T-cell (primary cell): ENCODE measurements around the gene PRPSAP1. TPM values are rescaled to one million over a fixed set of nuclear protein-coding genes. Genes with fewer than 3 reads are reported as not detected.

Experiments
- ATAC-seq, 4 experiments: fragments of 200-7000 bp in 3 of 4; fragments of 150-1000 bp in 1 of 4; cut with Tn5 transposase; replicated peaks in 1 of 4; 1 replicate in 3 of 4; 2 replicates in 1 of 4; pipeline ENCODE4 v1.10.0; 2021; ENCODE audit warnings: moderate library complexity in 3 of 4, mild to moderate bottlenecking in 2 of 4, moderate number of reproducible peaks in 1 of 4
- CTCF ChIA-PET, 2 donors: fragments of 300-600 bp; sonication (Branson Sonifier 250); formaldehyde crosslinking; loops; one replicate each; lab custom pipeline; 2022; ENCODE audit warnings: antibody characterized with exemption in 2 of 2; lab: Charles Lee
- POLR2A ChIA-PET, 2 donors: fragments of 300-600 bp; sonication (Branson Sonifier 250); formaldehyde crosslinking; loops; one replicate each; lab custom pipeline; 2022; ENCODE audit warnings: antibody characterized with exemption in 2 of 2; lab: Charles Lee
- DNase-seq, 35 experiments: peaks; one replicate each; pipeline versions ENCODE4 v3.0.0 to v3.0.0-alpha.2; 2013 to 2023
- H3K27ac ChIP-seq: one replicate; pipeline ENCODE4 v1.5.1; 2013; ENCODE audit warnings: low read length
- H3K27me3 ChIP-seq, 2 experiments: replicated peaks in 1 of 2; 1 replicate in 1 of 2; 2 replicates in 1 of 2; pipeline versions ENCODE4 v1.6.1 to v1.7.0; 2013; ENCODE audit warnings: low read length in 1 of 2, mixed read lengths in 1 of 2; ENCODE audit not compliant: control insufficient read depth in 2 of 2, insufficient read depth in 2 of 2; ENCODE audit errors: extremely low read depth in 1 of 2
- H3K36me3 ChIP-seq, 2 donors: 1 replicate in 1 of 2; 2 replicates in 1 of 2; pipeline versions ENCODE4 v1.6.1 to v1.7.0; 2013; ENCODE audit warnings: low read length in 1 of 2; ENCODE audit not compliant: control insufficient read depth in 2 of 2, insufficient read depth in 1 of 2; ENCODE audit errors: extremely low read depth in 1 of 2
- H3K4me1 ChIP-seq, 2 experiments: 1 replicate in 1 of 2; 2 replicates in 1 of 2; pipeline versions ENCODE4 v1.6.1 to v1.7.0; 2013; ENCODE audit warnings: low read length in 2 of 2, mixed read lengths in 1 of 2; ENCODE audit not compliant: insufficient read depth in 2 of 2, control insufficient read depth in 1 of 2; ENCODE audit errors: extremely low read depth in 1 of 2
- H3K4me3 ChIP-seq, 2 donors: 1 replicate in 1 of 2; 2 replicates in 1 of 2; pipeline versions ENCODE4 v1.5.1 to v1.7.0; 2013; ENCODE audit warnings: mild to moderate bottlenecking in 2 of 2, low read length in 1 of 2, moderate library complexity in 1 of 2; ENCODE audit not compliant: control insufficient read depth in 1 of 2; ENCODE audit errors: extremely low read depth in 1 of 2
- H3K9me3 ChIP-seq: 2 replicates; pipeline ENCODE4 v1.7.0; 2013
- H3K27ac Mint-ChIP-seq, 2 donors: one replicate each; pipeline ENCODE4 v1.8.0; 2020 to 2021; ENCODE audit warnings: mild to moderate bottlenecking in 2 of 2, mixed read lengths in 2 of 2
- H3K27me3 Mint-ChIP-seq, 2 donors: one replicate each; pipeline ENCODE4 v1.8.0; 2021 to 2022; ENCODE audit warnings: mixed read lengths in 2 of 2
- H3K36me3 Mint-ChIP-seq: one replicate; pipeline ENCODE4 v1.8.0; 2021; ENCODE audit warnings: mixed read lengths
- H3K4me1 Mint-ChIP-seq, 3 donors: one replicate each; pipeline ENCODE4 v1.8.0; 2020 to 2022; ENCODE audit warnings: mixed read lengths in 3 of 3, mild to moderate bottlenecking in 1 of 3
- H3K4me3 Mint-ChIP-seq, 3 donors: one replicate each; pipeline ENCODE4 v1.8.0; 2020 to 2022; ENCODE audit warnings: mild to moderate bottlenecking in 3 of 3, mixed read lengths in 3 of 3, moderate library complexity in 3 of 3
- H3K9me3 Mint-ChIP-seq, 3 donors: one replicate each; pipeline ENCODE4 v1.8.0; 2020 to 2022; ENCODE audit warnings: mixed read lengths in 3 of 3
- WGBS: methylation state at CpG from one replicate; pipeline ENCODE4 v1.1.5; 2013; ENCODE audit warnings: missing lambda C conversion rate; ENCODE audit not compliant: insufficient coverage; 5-methylcytosine and 5-hydroxymethylcytosine counted together
- total RNA-seq, 35 experiments: library from RNA in 6 of 35; stranded (reverse) in 6 of 35; fragments of 120-200 nt in 1 of 35; gene quantifications; one replicate each; pipeline versions ENCODE4 v1.2.1 to v1.2.4 and lab custom pipeline; 2013 to 2026

The PRPSAP1 gene
- total RNA-seq, 5 donors from 2014 or later (not counting 1 experiment from before 2014, with no cell fraction given): 27.5 to 47.0 (median 40.0) TPM

GRCh38 chr17:76267051-76267576 lies 86.6 kb downstream of the PRPSAP1 start:
- Histone ChIP-seq H3K27ac (peak overlapping the region; percentile 83), H3K4me1 (peaks cover 42 to 83% of the 10 kb centered on the region in 2 experiments), H3K4me3 (peak overlapping the region; percentile 74 to 77), H3K9me3 (no peaks in the 10 kb centered on the region), H3K27me3 (no peaks in the 10 kb centered on the region), H3K36me3 (peaks cover 0 to 28% of the 10 kb centered on the region in 2 donors)
- H3K36me3 Mint-ChIP-seq: peaks cover 23% of the 10 kb centered on the region
- H3K27me3 Mint-ChIP-seq: no peaks in the 10 kb centered on the region
- H3K4me1 Mint-ChIP-seq: peaks cover 68 to 71% (median 68%) of the 10 kb centered on the region in 3 donors
- DNase-seq (no peak), ATAC-seq (no peak)
- CTCF ChIA-PET: interaction anchor here in 1 of 2 donors (0.7 to 1.0 kb wide), 4 partner anchors 75 to 164 kb away, joined by 3 read pairs; partner anchors contain the start of gene EXOC7
- H3K9me3 Mint-ChIP-seq: no peaks in the 10 kb centered on the region
- POLR2A ChIA-PET: interaction anchor here (0.5 to 1.5 kb wide), 9 partner anchors 21 to 733 kb away, joined by 3 to 10 read pairs (median 5); no protein-coding TSS in a partner anchor
- WGBS: 24% methylated on average over 4 of the region's 4 CpGs
- H3K27ac Mint-ChIP-seq: peak overlapping the region; percentile 95 to 96
- peak overlapping the region; percentile 85 to 91 (median 89) for H3K4me3 Mint-ChIP-seq

GRCh38 chr17:76266244-76266938 lies 87.3 kb downstream of the PRPSAP1 start:
- DNase-seq: peak in 1 of 35 experiments; percentile 49
- H3K36me3 Mint-ChIP-seq: peaks cover 23% of the 10 kb centered on the region

GRCh38 chr17:76265624-76266243 lies 88.0 kb downstream of the PRPSAP1 start:
- Mint-ChIP-seq H3K36me3 (peaks cover 23% of the 10 kb centered on the region), H3K4me1 (peaks cover 67 to 69% (median 68%) of the 10 kb centered on the region in 3 donors), H3K27me3 (no peaks in the 10 kb centered on the region), H3K9me3 (no peaks in the 10 kb centered on the region), H3K27ac (peak overlapping the region; percentile 79 to 89), H3K4me3 (peak overlapping the region; percentile 85 to 91 (median 89))
- ATAC-seq (peak in 3 of 4 experiments; percentile 3 to 9 (median 6)), DNase-seq (peak in 31 of 35 experiments; percentile 43 to 77 (median 59))
- H3K36me3 ChIP-seq: peaks cover 0 to 23% of the 10 kb centered on the region in 2 donors
- H3K27me3 ChIP-seq: no peaks in the 10 kb centered on the region
- peaks cover 39 to 76% of the 10 kb centered on the region in 2 experiments for H3K4me1 ChIP-seq
- ChIA-PET POLR2A (interaction anchor here (1.3 to 1.7 kb wide), 6 partner anchors 9 to 74 kb away, joined by 3 to 8 read pairs (median 6); no protein-coding TSS in a partner anchor), CTCF (interaction anchor here (0.5 to 1.8 kb wide), 4 partner anchors 14 to 296 kb away, joined by 3 to 6 read pairs (median 4); no protein-coding TSS in a partner anchor)
- peak overlapping the region; percentile 83 for H3K27ac ChIP-seq
- WGBS: under 1% methylated on average over 73 of the region's 76 CpGs
- H3K4me3 ChIP-seq: peak overlapping the region; percentile 74 to 77
- no peaks in the 10 kb centered on the region for H3K9me3 ChIP-seq

More at GRCh38 chr17:76266244-76266938, 87.3 kb downstream of the PRPSAP1 start:
- Histone ChIP-seq H3K27ac (peak overlapping the region; percentile 83), H3K4me1 (peaks cover 42 to 83% of the 10 kb centered on the region in 2 experiments), H3K4me3 (peak overlapping the region; percentile 74 to 77), H3K9me3 (no peaks in the 10 kb centered on the region), H3K27me3 (no peaks in the 10 kb centered on the region), H3K36me3 (peaks cover 0 to 28% of the 10 kb centered on the region in 2 donors)
- Mint-ChIP-seq H3K4me3 (peak overlapping the region; percentile 85 to 91 (median 89)), H3K27ac (peak overlapping the region; percentile 89 to 93), H3K27me3 (no peaks in the 10 kb centered on the region), H3K4me1 (peaks cover 70 to 72% (median 71%) of the 10 kb centered on the region in 3 donors), H3K9me3 (no peaks in the 10 kb centered on the region)
- WGBS: 7% methylated on average over 4 of the region's 12 CpGs
- no peak for ATAC-seq
- CTCF ChIA-PET: interaction anchor here (0.5 to 0.9 kb wide), 4 partner anchors 74 to 296 kb away, joined by 3 read pairs; partner anchors contain the start of gene EXOC7 (in 1 of the 2)
- POLR2A ChIA-PET: interaction anchor here (0.5 to 1.7 kb wide), 6 partner anchors 20 to 87 kb away, joined by 3 to 7 read pairs (median 5); no protein-coding TSS in a partner anchor

- Mint-ChIP-seq H3K4me3 (peak within 1 kb of the TSS; percentile 85 to 91 (median 89)), H3K4me1 (peaks cover 64 to 69% (median 67%) of the 10 kb centered on the region in 3 donors), H3K27ac (peak within 1 kb of the TSS; percentile 94), H3K9me3 (no peaks in the 10 kb centered on the region), H3K27me3 (no peaks in the 10 kb centered on the region), H3K36me3 (peaks cover 22% of the 10 kb centered on the region)
- H3K4me3 ChIP-seq: peak within 1 kb of the TSS; percentile 74 to 77
- ChIA-PET CTCF (interaction anchor here (0.6 to 1.8 kb wide), 6 partner anchors 15 to 289 kb away, joined by 3 to 6 read pairs (median 4); no protein-coding TSS in a partner anchor), POLR2A (interaction anchor here (0.6 to 1.7 kb wide), 12 partner anchors 8 to 481 kb away, joined by 3 to 8 read pairs (median 4); partner anchors contain the start of gene UNK (in 1 of the 2))
- H3K27ac ChIP-seq: peak within 1 kb of the TSS; percentile 83
- peak; percentile 84 to 88 (median 84) for ATAC-seq
- H3K9me3 ChIP-seq: no peaks in the 10 kb centered on the region
- H3K27me3 ChIP-seq: no peaks in the 10 kb centered on the region
- peak; percentile 97 to 99 (median 98) for DNase-seq
- H3K4me1 ChIP-seq: peaks cover 39 to 69% of the 10 kb centered on the region in 2 experiments
- under 1% methylated on average over 94 of the region's 94 CpGs for WGBS
- peaks cover 0 to 20% of the 10 kb centered on the region in 2 donors for H3K36me3 ChIP-seq
Observed at GRCh38 chr17:76264755-76265623, 88.7 kb downstream of the PRPSAP1 start, which contains the start of gene UBALD2. TSS of gene UBALD2 (plus strand) at chr17:76265348. CDS start at chr17:76265506, 158 bp downstream.

- no CpG with 5 or more reads among the region's 9 CpGs for WGBS
- Mint-ChIP-seq H3K9me3 (no peaks in the 10 kb centered on the region), H3K27ac (peak overlapping the region; percentile 94), H3K36me3 (peaks cover 19% of the 10 kb centered on the region), H3K27me3 (no peaks in the 10 kb centered on the region), H3K4me1 (peaks cover 60 to 63% (median 61%) of the 10 kb centered on the region in 3 donors), H3K4me3 (peak overlapping the region; percentile 71 to 85 (median 78))
- peaks cover 36 to 63% of the 10 kb centered on the region in 2 experiments for H3K4me1 ChIP-seq
- ChIA-PET CTCF (interaction anchor here (0.6 to 1.8 kb wide), 6 partner anchors 15 to 289 kb away, joined by 3 to 6 read pairs (median 4); no protein-coding TSS in a partner anchor), POLR2A (interaction anchor here (0.6 to 1.7 kb wide), 14 partner anchors 8 to 495 kb away, joined by 3 to 8 read pairs (median 5); partner anchors contain the start of gene UNK (in 1 of the 2))
- H3K27me3 ChIP-seq: no peaks in the 10 kb centered on the region
- H3K9me3 ChIP-seq: no peaks in the 10 kb centered on the region
- ATAC-seq (no peak), DNase-seq (no peak)
- H3K27ac ChIP-seq: peak overlapping the region; percentile 65
- H3K36me3 ChIP-seq: peaks cover 0 to 14% of the 10 kb centered on the region in 2 donors
- no peak overlapping the region for H3K4me3 ChIP-seq
Observed at GRCh38 chr17:76264425-76264754, 89.3 kb downstream of the PRPSAP1 start.
